ENCODE data around the gene EEA1. TPM values are rescaled to one million over a fixed set of nuclear protein-coding genes. Genes with fewer than 3 reads are reported as not detected.

EEA1 gene
- polyA plus RNA-seq, 1 donor from 2014 or later = 5.6 TPM

DNA sequence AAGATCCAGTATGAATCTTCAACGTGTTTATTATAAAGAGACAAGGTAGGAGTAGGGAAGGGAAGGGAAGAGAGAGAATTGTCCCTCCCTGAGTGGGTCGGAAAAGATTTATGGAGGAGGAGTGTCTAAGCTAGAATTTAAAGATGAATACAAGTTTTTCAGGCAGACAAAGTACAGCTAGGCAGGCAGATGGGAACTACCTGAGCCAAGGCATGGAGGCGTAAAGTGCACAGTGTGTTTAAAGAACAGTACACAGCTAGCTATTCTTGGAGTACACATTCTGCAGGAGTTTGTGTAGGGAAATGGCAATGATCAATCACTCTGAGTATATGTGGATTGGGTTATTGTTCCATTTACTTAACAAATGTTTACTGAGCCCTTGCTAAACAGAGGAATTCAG is 206.2 kb downstream of the EEA1 start:
- Histone ChIP-seq H3K9me3 (ENCODE audit: low read length) (no peaks in the 10 kb centered on the region), H4K20me1 (ENCODE audit: insufficient read depth) (no peaks in the 10 kb centered on the region), H3K27ac (ENCODE audit: low read length) (no peak overlapping the region)

DNA sequence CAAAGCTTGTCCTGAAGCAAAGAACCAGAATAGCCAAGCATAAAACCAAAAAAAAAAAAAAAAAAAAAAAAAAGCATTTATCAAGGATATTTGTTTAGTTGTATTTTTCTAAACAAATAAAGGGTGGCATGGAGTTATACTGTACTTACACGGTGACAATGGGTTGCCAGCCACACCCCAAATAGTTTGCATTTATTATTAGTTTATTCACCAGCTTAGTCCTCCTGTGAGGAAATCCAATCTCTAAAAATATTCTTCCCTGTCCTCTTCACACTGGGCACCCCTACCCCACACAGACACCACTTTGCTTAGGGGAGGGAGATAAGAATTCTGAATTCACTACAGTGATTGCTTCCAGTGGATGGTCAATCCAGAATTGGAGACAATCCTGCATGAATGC is 207.4 kb downstream of the EEA1 start:
- H3K27ac ChIP-seq (ENCODE audit: low read length) = no peak overlapping the region
- no peaks in the 10 kb centered on the region for H3K79me2 ChIP-seq (replicated peaks; ENCODE audit: insufficient read depth, low read length)
- H3K9me3 ChIP-seq (ENCODE audit: low read length) = no peaks in the 10 kb centered on the region
- no peaks in the 10 kb centered on the region for H4K20me1 ChIP-seq (ENCODE audit: insufficient read depth)
- no peak overlapping the region for H3K4me3 ChIP-seq (ENCODE audit: low read length)
- TF ChIP-seq EZH2 (IDR thresholded peaks at IDR 0.05; ENCODE audit: borderline replicate concordance, insufficient read depth, low read length, poor library complexity, severe bottlenecking) = no peak
- no peak for TF ChIP-seq EP300 (conservative IDR thresholded peaks at IDR 0.05; ENCODE audit: poor library complexity, severe bottlenecking)
- TF ChIP-seq TAF1 (IDR thresholded peaks at IDR 0.05; ENCODE audit: low read depth) = no peak
- no peak for TF ChIP-seq SMC3 (conservative IDR thresholded peaks at IDR 0.05; ENCODE audit: poor library complexity)
- TF ChIP-seq, protein P1, sequence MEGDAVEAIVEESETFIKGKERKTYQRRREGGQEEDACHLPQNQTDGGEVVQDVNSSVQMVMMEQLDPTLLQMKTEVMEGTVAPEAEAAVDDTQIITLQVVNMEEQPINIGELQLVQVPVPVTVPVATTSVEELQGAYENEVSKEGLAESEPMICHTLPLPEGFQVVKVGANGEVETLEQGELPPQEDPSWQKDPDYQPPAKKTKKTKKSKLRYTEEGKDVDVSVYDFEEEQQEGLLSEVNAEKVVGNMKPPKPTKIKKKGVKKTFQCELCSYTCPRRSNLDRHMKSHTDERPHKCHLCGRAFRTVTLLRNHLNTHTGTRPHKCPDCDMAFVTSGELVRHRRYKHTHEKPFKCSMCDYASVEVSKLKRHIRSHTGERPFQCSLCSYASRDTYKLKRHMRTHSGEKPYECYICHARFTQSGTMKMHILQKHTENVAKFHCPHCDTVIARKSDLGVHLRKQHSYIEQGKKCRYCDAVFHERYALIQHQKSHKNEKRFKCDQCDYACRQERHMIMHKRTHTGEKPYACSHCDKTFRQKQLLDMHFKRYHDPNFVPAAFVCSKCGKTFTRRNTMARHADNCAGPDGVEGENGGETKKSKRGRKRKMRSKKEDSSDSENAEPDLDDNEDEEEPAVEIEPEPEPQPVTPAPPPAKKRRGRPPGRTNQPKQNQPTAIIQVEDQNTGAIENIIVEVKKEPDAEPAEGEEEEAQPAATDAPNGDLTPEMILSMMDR (IDR thresholded peaks at IDR 0.05; ENCODE audit: poor library complexity, severe bottlenecking) = no peak
- no peak for TF ChIP-seq MXI1 (conservative IDR thresholded peaks at IDR 0.05; ENCODE audit: poor library complexity, severe bottlenecking)
- no peak for TF ChIP-seq RAD21 (conservative IDR thresholded peaks at IDR 0.05)
- no peak for TF ChIP-seq POLR2AphosphoS5 (IDR thresholded peaks at IDR 0.05)
- TF ChIP-seq, protein P2, sequence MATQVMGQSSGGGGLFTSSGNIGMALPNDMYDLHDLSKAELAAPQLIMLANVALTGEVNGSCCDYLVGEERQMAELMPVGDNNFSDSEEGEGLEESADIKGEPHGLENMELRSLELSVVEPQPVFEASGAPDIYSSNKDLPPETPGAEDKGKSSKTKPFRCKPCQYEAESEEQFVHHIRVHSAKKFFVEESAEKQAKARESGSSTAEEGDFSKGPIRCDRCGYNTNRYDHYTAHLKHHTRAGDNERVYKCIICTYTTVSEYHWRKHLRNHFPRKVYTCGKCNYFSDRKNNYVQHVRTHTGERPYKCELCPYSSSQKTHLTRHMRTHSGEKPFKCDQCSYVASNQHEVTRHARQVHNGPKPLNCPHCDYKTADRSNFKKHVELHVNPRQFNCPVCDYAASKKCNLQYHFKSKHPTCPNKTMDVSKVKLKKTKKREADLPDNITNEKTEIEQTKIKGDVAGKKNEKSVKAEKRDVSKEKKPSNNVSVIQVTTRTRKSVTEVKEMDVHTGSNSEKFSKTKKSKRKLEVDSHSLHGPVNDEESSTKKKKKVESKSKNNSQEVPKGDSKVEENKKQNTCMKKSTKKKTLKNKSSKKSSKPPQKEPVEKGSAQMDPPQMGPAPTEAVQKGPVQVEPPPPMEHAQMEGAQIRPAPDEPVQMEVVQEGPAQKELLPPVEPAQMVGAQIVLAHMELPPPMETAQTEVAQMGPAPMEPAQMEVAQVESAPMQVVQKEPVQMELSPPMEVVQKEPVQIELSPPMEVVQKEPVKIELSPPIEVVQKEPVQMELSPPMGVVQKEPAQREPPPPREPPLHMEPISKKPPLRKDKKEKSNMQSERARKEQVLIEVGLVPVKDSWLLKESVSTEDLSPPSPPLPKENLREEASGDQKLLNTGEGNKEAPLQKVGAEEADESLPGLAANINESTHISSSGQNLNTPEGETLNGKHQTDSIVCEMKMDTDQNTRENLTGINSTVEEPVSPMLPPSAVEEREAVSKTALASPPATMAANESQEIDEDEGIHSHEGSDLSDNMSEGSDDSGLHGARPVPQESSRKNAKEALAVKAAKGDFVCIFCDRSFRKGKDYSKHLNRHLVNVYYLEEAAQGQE (IDR thresholded peaks at IDR 0.05; ENCODE audit: borderline replicate concordance) = no peak
- H2AFZ ChIP-seq (ENCODE audit: low read depth, low read length) = no peak overlapping the region
- no peaks in the 10 kb centered on the region for H3K36me3 ChIP-seq (ENCODE audit: insufficient read depth, low read length)
- no peaks in the 10 kb centered on the region for H3K27me3 ChIP-seq (ENCODE audit: insufficient read depth, low read depth, low read length)
- no peaks in the 10 kb centered on the region for H3K9me2 ChIP-seq (ENCODE audit: insufficient read depth, low read length)
- H3K9ac ChIP-seq (ENCODE audit: low read length) = no peak overlapping the region
- H3F3A ChIP-seq (ENCODE audit: insufficient read depth, low read length, poor library complexity, severe bottlenecking) = no peaks in the 10 kb centered on the region
- H3K4me2 ChIP-seq (ENCODE audit: low read length) = no peak overlapping the region

More for the DNA sequence above, 206.2 kb downstream of the EEA1 start:
- H3K4me3 ChIP-seq (ENCODE audit: low read length) = no peak overlapping the region
- no peaks in the 10 kb centered on the region for H3K79me2 ChIP-seq (replicated peaks; ENCODE audit: insufficient read depth, low read length)
- H2AFZ ChIP-seq (ENCODE audit: low read depth, low read length) = no peak overlapping the region
- H3K9me2 ChIP-seq (ENCODE audit: insufficient read depth, low read length) = no peaks in the 10 kb centered on the region
- TF ChIP-seq, protein P1 (IDR thresholded peaks at IDR 0.05; ENCODE audit: poor library complexity, severe bottlenecking) = no peak
- TF ChIP-seq, protein P2 (IDR thresholded peaks at IDR 0.05; ENCODE audit: borderline replicate concordance) = no peak
- TF ChIP-seq EP300 (conservative IDR thresholded peaks at IDR 0.05; ENCODE audit: poor library complexity, severe bottlenecking) (no peak), MXI1 (conservative IDR thresholded peaks at IDR 0.05; ENCODE audit: poor library complexity, severe bottlenecking) (no peak), RAD21 (conservative IDR thresholded peaks at IDR 0.05) (no peak), POLR2AphosphoS5 (IDR thresholded peaks at IDR 0.05) (no peak), TAF1 (IDR thresholded peaks at IDR 0.05; ENCODE audit: low read depth) (no peak), SMC3 (conservative IDR thresholded peaks at IDR 0.05; ENCODE audit: poor library complexity) (no peak), EZH2 (IDR thresholded peaks at IDR 0.05; ENCODE audit: borderline replicate concordance, insufficient read depth, low read length, poor library complexity, severe bottlenecking) (no peak)
- H3K36me3 ChIP-seq (ENCODE audit: insufficient read depth, low read length) = no peaks in the 10 kb centered on the region
- no peaks in the 10 kb centered on the region for H3K27me3 ChIP-seq (ENCODE audit: insufficient read depth, low read depth, low read length)
- no peak overlapping the region for H3K9ac ChIP-seq (ENCODE audit: low read length)
- H3F3A ChIP-seq (ENCODE audit: insufficient read depth, low read length, poor library complexity, severe bottlenecking) = no peaks in the 10 kb centered on the region
- no peak overlapping the region for H3K4me2 ChIP-seq (ENCODE audit: low read length)

Data from neural cell (in vitro differentiated cells).